Thymus (tissue), 11 donors: ENCODE results near the gene ACAD8. TPM values are rescaled to one million over a fixed set of nuclear protein-coding genes. Genes with fewer than 3 reads are reported as not detected.
A peak's percentile ranks its signal among the peaks of the same experiment; 100 is the strongest.

Source experiments
- DNase-seq, 9 donors: peaks; one replicate each; pipeline ENCODE4 v3.0.0-alpha.2; 2013; ENCODE audit warnings: low spot score in 9 of 9, low read depth in 6 of 9, missing footprints in 1 of 9
- H3K27ac ChIP-seq, 2 donors: one replicate each; pipeline ENCODE4 v1.5.1; 2013; ENCODE audit warnings: control low read depth in 1 of 2, low read depth in 1 of 2, low read length in 1 of 2, mild to moderate bottlenecking in 1 of 2, moderate library complexity in 1 of 2
- H3K27me3 ChIP-seq, 2 donors: one replicate each; pipeline ENCODE4 v1.5.1; 2013; ENCODE audit warnings: low read length in 1 of 2; ENCODE audit not compliant: control insufficient read depth in 2 of 2, insufficient read depth in 1 of 2
- H3K36me3 ChIP-seq, 2 donors: one replicate each; pipeline ENCODE4 v1.5.1; 2013; ENCODE audit warnings: low read length in 1 of 2, mild to moderate bottlenecking in 1 of 2, moderate library complexity in 1 of 2; ENCODE audit not compliant: control insufficient read depth in 2 of 2, insufficient read depth in 2 of 2
- H3K4me1 ChIP-seq, 2 donors: one replicate each; pipeline ENCODE4 v1.5.1; 2013; ENCODE audit warnings: low read length in 2 of 2; ENCODE audit not compliant: control insufficient read depth in 2 of 2, insufficient read depth in 2 of 2
- H3K4me3 ChIP-seq, 2 donors: one replicate each; pipeline ENCODE4 v1.5.1; 2013; ENCODE audit warnings: low read length in 2 of 2, control low read depth in 1 of 2, mild to moderate bottlenecking in 1 of 2
- H3K9me3 ChIP-seq, 2 donors: one replicate each; pipeline ENCODE4 v1.5.1; 2013; ENCODE audit warnings: low read length in 1 of 2, mild to moderate bottlenecking in 1 of 2; ENCODE audit not compliant: control insufficient read depth in 2 of 2, insufficient read depth in 1 of 2
- WGBS: extraction: QIAGEN DNeasy Blood & Tissue Kit; methylation state at CpG from one replicate; pipeline ENCODE4 v1.1.7; 2013; 5-methylcytosine and 5-hydroxymethylcytosine counted together
- polyA plus RNA-seq: library from polyadenylated mRNA; stranded (reverse); fragments of 200-250 nt; gene quantifications from one replicate; pipeline ENCODE4 v1.2.3, GENCODE V29; 2013
- total RNA-seq: library from RNA; stranded (reverse); fragments of 120-200 nt; gene quantifications from one replicate; pipeline ENCODE4 v1.2.4, GENCODE V29; 2013
- donor health status: healthy.

The ACAD8 gene
- total and polyA plus RNA-seq, 2 donors: 17.5 to 37.9 TPM

DNA sequence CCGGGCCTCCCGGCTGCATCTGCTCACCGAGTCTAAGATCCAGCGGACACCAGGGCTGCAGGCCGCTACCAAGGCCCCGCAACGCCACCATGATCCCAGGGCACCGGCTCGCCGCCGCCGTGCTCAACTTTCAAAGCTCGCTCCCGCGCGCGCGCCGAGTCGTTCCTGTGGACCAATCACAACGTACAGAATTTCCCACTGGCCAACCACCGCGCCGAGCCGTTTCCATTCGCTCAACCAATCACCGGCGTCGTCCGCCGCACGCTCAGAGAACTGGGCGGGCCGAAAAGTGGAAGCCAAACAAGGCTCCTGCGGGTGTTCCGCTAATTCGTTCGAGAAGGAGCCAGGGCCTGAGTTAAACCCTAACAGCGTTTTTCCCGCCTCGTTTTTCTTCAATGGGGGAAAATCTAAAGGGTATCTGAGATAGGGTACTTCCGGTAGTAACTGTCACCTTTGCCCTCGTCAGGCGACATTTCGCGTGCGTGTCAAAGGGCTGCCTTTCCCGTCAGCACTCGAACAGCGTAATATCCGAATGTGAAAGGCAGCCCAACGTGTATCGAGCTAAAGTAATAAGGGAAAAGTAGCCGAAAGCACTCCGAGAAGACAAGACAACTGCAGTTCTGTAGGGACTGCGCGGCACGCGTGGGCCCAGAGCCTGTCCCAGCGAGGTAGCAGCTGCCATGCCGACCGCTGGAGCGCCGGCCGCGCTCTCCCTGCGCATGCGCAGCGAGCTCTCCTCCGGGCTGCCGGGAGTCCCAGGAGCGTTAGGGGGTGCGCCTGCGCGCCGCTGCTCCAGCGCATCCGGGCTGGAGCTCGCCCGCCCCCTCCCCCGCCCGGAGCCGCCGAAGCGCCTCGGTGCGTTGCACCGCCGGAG lies 29.3 kb upstream of the ACAD8 start, which contains the start of the genes NCAPD3 and VPS26B:
TSS of gene NCAPD3 (minus strand) at position 132 of the 874 bp plus-strand sequence. CDS start at position 91, 41 bp downstream.
TSS of gene VPS26B (plus strand) at position 836 of the 874 bp plus-strand sequence. CDS start 452 bp downstream, outside the sequence.
- Histone ChIP-seq H3K4me1 (peaks cover 26 to 41% of the 10 kb centered on the region in 2 donors), H3K4me3 (peak within 1 kb of the TSS; percentile 83 to 88), H3K27me3 (no peaks in the 10 kb centered on the region), H3K9me3 (no peaks in the 10 kb centered on the region), H3K36me3 (peaks cover 6 to 14% of the 10 kb centered on the region in 2 donors), H3K27ac (peak within 1 kb of the TSS; percentile 93 to 95)
- DNase-seq: peak; percentile 89 to 98 (median 94)
- WGBS: under 1% methylated on average over 89 of the region's 89 CpGs

DNA sequence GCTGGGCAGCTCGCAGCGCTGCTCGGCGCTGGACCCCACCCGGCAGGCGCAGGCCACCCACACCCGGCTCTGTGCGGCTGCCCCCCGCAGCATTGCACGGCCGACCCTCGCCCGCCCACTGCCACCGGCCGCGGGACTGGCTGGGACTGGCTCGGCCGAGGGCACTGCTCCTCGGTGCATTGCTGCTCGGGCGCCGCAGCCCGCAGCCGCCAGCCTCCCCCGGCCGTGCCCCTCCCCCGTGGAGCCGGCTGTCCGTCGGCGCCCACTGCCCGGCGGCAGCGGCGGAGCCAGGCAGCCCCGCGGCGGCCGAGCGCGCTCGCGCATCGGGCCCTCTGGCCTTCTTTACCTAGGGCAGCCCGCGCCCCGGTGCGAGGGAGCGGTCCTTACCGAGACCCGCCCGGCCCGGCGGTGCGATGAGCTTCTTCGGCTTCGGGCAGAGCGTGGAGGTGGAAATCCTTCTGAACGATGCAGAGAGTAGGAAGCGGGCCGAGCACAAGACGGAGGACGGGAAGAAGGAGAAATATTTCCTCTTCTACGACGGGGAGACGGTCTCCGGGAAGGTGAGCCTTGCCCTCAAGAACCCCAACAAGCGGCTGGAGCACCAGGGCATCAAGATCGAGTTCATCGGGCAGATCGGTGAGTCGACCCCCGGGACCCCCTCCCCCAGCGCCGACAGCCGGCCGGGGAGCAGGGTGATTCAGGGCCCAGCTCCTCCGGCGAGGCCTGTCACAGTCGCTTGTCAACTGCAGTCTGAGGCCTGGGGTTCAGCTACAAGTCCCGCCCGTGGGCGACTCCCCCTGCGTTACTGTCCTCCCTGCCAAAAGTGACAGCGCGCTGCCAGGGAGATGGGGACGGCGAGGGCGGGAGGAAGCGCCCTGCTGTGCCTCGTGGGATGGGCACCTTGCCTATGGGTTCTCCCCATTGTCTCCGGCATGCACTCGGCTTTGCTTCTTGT lies 28.4 kb upstream of the ACAD8 start:
- H3K9me3 ChIP-seq: no peaks in the 10 kb centered on the region
- peak overlapping the region; percentile 75 to 88 for H3K4me3 ChIP-seq
- peak in 7 of 9 donors; percentile 38 to 76 (median 55) for DNase-seq
- H3K27ac ChIP-seq: peak overlapping the region; percentile 64 to 76
- H3K27me3 ChIP-seq: no peaks in the 10 kb centered on the region
- WGBS: under 1% methylated on average over 93 of the region's 93 CpGs
- H3K36me3 ChIP-seq: peaks cover 7% of the 10 kb centered on the region in 2 donors
- peaks cover 26 to 50% of the 10 kb centered on the region in 2 donors for H3K4me1 ChIP-seq

DNA sequence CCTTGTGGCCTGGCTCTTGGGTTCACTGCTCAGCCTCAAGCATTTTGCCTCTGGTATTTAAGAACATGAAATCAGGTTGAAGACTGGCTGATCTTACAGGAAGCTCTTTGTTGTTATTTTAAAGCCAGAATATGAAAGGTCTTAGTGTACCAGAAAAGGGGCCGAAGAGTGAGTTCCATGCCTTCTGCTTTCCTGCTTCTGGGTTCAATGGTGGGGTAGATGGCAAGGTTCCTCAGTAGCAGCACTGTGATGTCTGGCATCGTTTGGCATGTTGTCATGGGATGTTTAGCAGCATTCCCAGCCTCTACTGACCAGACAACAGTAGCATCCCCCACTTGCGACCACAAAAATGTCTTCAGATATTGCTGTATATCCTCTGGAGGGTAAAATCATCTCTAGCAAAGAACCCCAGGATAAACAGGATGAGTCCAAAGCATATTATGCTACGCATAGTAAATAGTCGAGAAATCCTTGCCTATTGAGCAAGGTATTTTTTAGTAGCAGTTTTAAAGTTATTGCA lies 26.5 kb upstream of the ACAD8 start:
- no peaks in the 10 kb centered on the region for H3K27me3 ChIP-seq
- peak overlapping the region in 1 of 2 donors; percentile 88 for H3K4me3 ChIP-seq
- H3K4me1 ChIP-seq: peaks cover 29 to 56% of the 10 kb centered on the region in 2 donors
- peak overlapping the region in 1 of 2 donors; percentile 15 for H3K27ac ChIP-seq
- H3K9me3 ChIP-seq: no peaks in the 10 kb centered on the region
- WGBS: 89% methylated on average over 5 of the region's 5 CpGs
- H3K36me3 ChIP-seq: peaks cover 0 to 16% of the 10 kb centered on the region in 2 donors
- peak in 1 of 9 donors; percentile 24 for DNase-seq

DNA sequence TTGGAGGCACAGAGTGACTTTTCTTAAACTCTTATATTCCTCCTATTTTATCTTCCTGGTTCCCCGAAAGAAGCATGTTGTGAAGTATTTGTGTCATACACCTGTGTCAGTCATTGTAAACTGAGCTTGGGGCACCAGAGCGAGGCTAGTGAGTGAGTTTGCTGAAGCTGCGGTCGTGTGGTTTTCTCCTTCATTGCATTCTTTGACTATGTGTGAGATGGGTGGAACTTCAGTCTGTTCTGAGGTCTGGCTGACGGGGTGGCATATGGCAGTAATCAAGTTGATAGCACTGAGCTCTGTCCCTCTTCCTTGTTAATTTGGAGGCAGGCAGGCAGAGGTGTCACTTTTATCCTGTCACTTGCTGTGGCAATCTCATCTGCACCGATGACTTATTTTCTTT lies 24.7 kb upstream of the ACAD8 start:
- peak in 4 of 9 donors; percentile 36 to 65 (median 40) for DNase-seq
- Histone ChIP-seq H3K9me3 (no peaks in the 10 kb centered on the region), H3K27ac (no peak overlapping the region), H3K4me1 (peaks cover 22 to 45% of the 10 kb centered on the region in 2 donors), H3K4me3 (no peak overlapping the region), H3K36me3 (peaks cover 0 to 16% of the 10 kb centered on the region in 2 donors), H3K27me3 (no peaks in the 10 kb centered on the region)
- 81% methylated on average over 6 of the region's 6 CpGs for WGBS

DNA sequence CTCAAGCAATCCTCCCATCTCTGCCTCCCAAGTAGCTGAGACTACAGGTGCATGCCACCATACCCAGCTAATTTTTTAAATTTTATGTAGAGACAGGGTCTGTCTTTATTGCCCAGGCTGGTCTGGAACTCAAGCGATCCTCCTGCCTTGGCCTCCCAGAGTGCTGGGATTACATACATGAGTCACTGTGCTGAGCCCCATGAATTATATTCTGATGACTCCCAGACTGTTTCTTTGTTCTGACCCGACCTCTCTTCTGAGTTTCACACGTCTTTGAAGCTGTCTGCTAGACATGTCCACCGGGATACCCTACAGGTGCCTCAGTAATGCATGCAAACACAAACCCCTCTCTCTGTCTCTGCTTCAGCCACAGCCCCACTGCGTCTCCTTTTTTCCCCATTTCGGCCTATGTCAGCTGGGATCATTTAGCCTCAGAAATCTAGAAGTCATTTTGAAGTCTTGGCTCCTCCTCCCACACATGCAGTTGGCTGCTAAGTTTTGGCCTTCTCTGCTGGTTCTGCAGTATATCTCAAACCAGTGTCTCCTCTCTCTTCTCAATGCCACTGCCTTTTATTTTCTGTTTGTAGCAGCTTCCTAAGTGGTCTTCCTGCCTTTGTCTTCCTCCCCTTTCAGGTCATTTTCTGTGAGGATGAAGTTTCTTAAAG lies 24.1 kb upstream of the ACAD8 start:
- Histone ChIP-seq H3K27ac (no peak overlapping the region), H3K9me3 (no peaks in the 10 kb centered on the region), H3K4me3 (no peak overlapping the region), H3K27me3 (no peaks in the 10 kb centered on the region), H3K4me1 (peaks cover 22 to 45% of the 10 kb centered on the region in 2 donors), H3K36me3 (peaks cover 0 to 16% of the 10 kb centered on the region in 2 donors)
- WGBS: 97% methylated on average over 6 of the region's 6 CpGs
- DNase-seq: no peak

- Histone ChIP-seq H3K36me3 (peaks cover 7 to 25% of the 10 kb centered on the region in 2 donors), H3K4me1 (peaks cover 22 to 44% of the 10 kb centered on the region in 2 donors), H3K27me3 (no peaks in the 10 kb centered on the region), H3K4me3 (no peak overlapping the region), H3K9me3 (no peaks in the 10 kb centered on the region), H3K27ac (no peak overlapping the region)
- DNase-seq: no peak
- 64% methylated on average over 4 of the region's 4 CpGs for WGBS
Measured at GRCh38 chr11:134230339-134230738, 23.0 kb upstream of the ACAD8 start.

GRCh38 chr11:134231958-134232659 lies 21.3 kb upstream of the ACAD8 start:
- Histone ChIP-seq H3K4me1 (peaks cover 8 to 28% of the 10 kb centered on the region in 2 donors), H3K36me3 (peaks cover 22 to 38% of the 10 kb centered on the region in 2 donors), H3K27me3 (no peaks in the 10 kb centered on the region), H3K9me3 (no peaks in the 10 kb centered on the region), H3K27ac (no peak overlapping the region), H3K4me3 (no peak overlapping the region)
- DNase-seq: no peak
- WGBS: 84% methylated on average over 10 of the region's 10 CpGs

DNA sequence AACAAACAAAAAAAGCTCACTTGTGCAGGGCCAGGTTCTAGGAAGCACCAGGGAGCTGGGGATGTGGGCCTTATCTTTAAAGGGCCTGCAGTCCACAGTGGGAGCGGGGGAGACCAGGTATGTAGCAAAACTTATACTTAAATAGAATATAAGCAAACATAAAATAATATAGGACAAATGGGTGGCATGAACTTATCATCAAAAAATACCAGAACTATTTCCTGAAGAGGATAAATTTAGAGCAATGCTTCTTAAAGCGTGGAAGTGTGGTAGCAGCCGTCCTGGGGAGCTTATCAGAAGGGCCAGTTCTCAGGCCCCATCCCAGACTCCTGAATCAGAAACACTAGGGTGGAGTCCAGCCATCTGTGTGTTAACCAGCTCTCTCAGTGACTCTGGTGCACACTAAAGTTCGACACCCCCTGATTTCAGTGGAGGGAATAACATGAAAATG lies 19.6 kb upstream of the ACAD8 start:
- no peak overlapping the region for H3K27ac ChIP-seq
- H3K27me3 ChIP-seq: no peaks in the 10 kb centered on the region
- peaks cover 25 to 44% of the 10 kb centered on the region in 2 donors for H3K36me3 ChIP-seq
- H3K4me1 ChIP-seq: peaks cover 3 to 18% of the 10 kb centered on the region in 2 donors
- no peak for DNase-seq
- WGBS: over 99% methylated on average over 4 of the region's 4 CpGs
- no peak overlapping the region for H3K4me3 ChIP-seq
- no peaks in the 10 kb centered on the region for H3K9me3 ChIP-seq
